ENCODE measurements around the gene PHACTR1. TPM values are rescaled to one million over a fixed set of nuclear protein-coding genes. Genes with fewer than 3 reads are reported as not detected.

Gene PHACTR1
- total RNA-seq, 2 donors from 2014 or later: 2.8 to 6.3 TPM

GRCh38 chr6:13299918-13300317 is 583.4 kb downstream of the PHACTR1 start:
- Histone ChIP-seq H3K27me3 (ENCODE audit: control insufficient read depth, insufficient read depth, low read length, poor library complexity, severe bottlenecking) (no peaks in the 10 kb centered on the region), H3K9ac (ENCODE audit: extremely low read depth, low read length, poor library complexity, severe bottlenecking) (no peak overlapping the region), H3K27ac (ENCODE audit: low read depth, low read length) (no peak overlapping the region), H3K9me3 (ENCODE audit: control insufficient read depth, low read length) (no peaks in the 10 kb centered on the region), H3K4me1 (ENCODE audit: control insufficient read depth, insufficient read depth, low read length) (no peaks in the 10 kb centered on the region), H3K4me3 (ENCODE audit: low read length) (no peak overlapping the region), H3K36me3 (ENCODE audit: control insufficient read depth, insufficient read depth, low read length) (peaks cover 78% of the 10 kb centered on the region)
- Mint-ChIP-seq H3K9me3 (no peaks in the 10 kb centered on the region), H3K27me3 (ENCODE audit: insufficient read depth) (no peaks in the 10 kb centered on the region), H3K4me3 (no peak overlapping the region), H3K4me1 (no peaks in the 10 kb centered on the region), H3K36me3 (ENCODE audit: low read depth) (peaks cover 61% of the 10 kb centered on the region), H3K27ac (no peak overlapping the region)
- no peak for TF ChIP-seq CTCF (conservative IDR thresholded peaks at IDR 0.05)
- DNase-seq: peak; percentile 33
- WGBS, 2 experiments (ENCODE audit: insufficient coverage in 1 of 2, insufficient read length in 1 of 2): 84 to 89% methylated on average over 4 to 6 of the region's 6 CpGs

- peaks cover 62% of the 10 kb centered on the region for H3K36me3 Mint-ChIP-seq (ENCODE audit: low read depth)
Measured at GRCh38 chr6:13300643-13301590, 584.4 kb downstream of the PHACTR1 start.

GRCh38 chr6:13302291-13302690 is 585.7 kb downstream of the PHACTR1 start:
- Histone ChIP-seq H3K27me3 (ENCODE audit: control insufficient read depth, insufficient read depth, low read length, poor library complexity, severe bottlenecking) (no peaks in the 10 kb centered on the region), H3K9ac (ENCODE audit: extremely low read depth, low read length, poor library complexity, severe bottlenecking) (no peak overlapping the region), H3K4me1 (ENCODE audit: control insufficient read depth, insufficient read depth, low read length) (no peaks in the 10 kb centered on the region), H3K9me3 (ENCODE audit: control insufficient read depth, low read length) (no peaks in the 10 kb centered on the region), H3K4me3 (ENCODE audit: low read length) (no peak overlapping the region), H3K27ac (ENCODE audit: low read depth, low read length) (no peak overlapping the region), H3K36me3 (ENCODE audit: control insufficient read depth, insufficient read depth, low read length) (peaks cover 89% of the 10 kb centered on the region)
- no peak for TF ChIP-seq CTCF (conservative IDR thresholded peaks at IDR 0.05)
- Mint-ChIP-seq H3K27me3 (ENCODE audit: insufficient read depth) (no peaks in the 10 kb centered on the region), H3K4me1 (no peaks in the 10 kb centered on the region), H3K27ac (no peak overlapping the region), H3K4me3 (no peak overlapping the region), H3K36me3 (ENCODE audit: low read depth) (peaks cover 67% of the 10 kb centered on the region), H3K9me3 (no peaks in the 10 kb centered on the region)
- DNase-seq: peak; percentile 3
- WGBS, 2 experiments (ENCODE audit: insufficient coverage in 1 of 2, insufficient read length in 1 of 2): 94% methylated on average over 3 to 7 of the region's 7 CpGs

More at GRCh38 chr6:13300643-13301590, 584.4 kb downstream of the PHACTR1 start:
- H3K4me3 ChIP-seq (ENCODE audit: low read length): no peak overlapping the region
- peak; percentile 51 for TF ChIP-seq CTCF (conservative IDR thresholded peaks at IDR 0.05)
- Mint-ChIP-seq H3K4me3 (no peak overlapping the region), H3K27ac (peak overlapping the region; percentile 75), H3K9me3 (no peaks in the 10 kb centered on the region), H3K27me3 (ENCODE audit: insufficient read depth) (no peaks in the 10 kb centered on the region), H3K4me1 (no peaks in the 10 kb centered on the region)
- no peaks in the 10 kb centered on the region for H3K27me3 ChIP-seq (ENCODE audit: control insufficient read depth, insufficient read depth, low read length, poor library complexity, severe bottlenecking)
- no peaks in the 10 kb centered on the region for H3K4me1 ChIP-seq (ENCODE audit: control insufficient read depth, insufficient read depth, low read length)
- H3K36me3 ChIP-seq (ENCODE audit: control insufficient read depth, insufficient read depth, low read length): peaks cover 79% of the 10 kb centered on the region
- peak; percentile 38 for DNase-seq
- H3K27ac ChIP-seq (ENCODE audit: low read depth, low read length): no peak overlapping the region
- WGBS, 2 experiments (ENCODE audit: insufficient coverage in 1 of 2, insufficient read length in 1 of 2): 84 to 97% methylated on average over 4 to 9 of the region's 9 CpGs
- H3K9me3 ChIP-seq (ENCODE audit: control insufficient read depth, low read length): no peaks in the 10 kb centered on the region
- H3K9ac ChIP-seq (ENCODE audit: extremely low read depth, low read length, poor library complexity, severe bottlenecking): no peak overlapping the region
